ENCODE data around the gene ABCB11.

DNA sequence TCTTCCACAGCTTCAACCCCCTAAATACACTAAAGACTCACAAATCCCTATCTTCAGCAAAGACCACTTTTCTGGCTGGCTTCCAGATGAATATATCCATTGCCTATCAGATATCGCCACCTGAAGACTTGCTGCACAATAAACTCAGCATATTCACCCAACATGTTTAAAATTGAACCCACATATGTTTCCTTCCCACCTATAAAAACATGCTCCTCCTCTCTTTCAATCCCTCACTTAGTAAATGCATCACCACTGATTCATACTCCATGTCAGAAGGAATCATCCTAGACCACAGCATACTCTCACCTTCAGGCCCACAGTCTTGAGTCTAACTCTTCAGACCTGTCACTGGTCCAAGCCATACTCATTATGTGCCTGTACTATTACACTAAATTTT is 146.1 kb downstream of the ABCB11 start:
- TF ChIP-seq, protein P1, sequence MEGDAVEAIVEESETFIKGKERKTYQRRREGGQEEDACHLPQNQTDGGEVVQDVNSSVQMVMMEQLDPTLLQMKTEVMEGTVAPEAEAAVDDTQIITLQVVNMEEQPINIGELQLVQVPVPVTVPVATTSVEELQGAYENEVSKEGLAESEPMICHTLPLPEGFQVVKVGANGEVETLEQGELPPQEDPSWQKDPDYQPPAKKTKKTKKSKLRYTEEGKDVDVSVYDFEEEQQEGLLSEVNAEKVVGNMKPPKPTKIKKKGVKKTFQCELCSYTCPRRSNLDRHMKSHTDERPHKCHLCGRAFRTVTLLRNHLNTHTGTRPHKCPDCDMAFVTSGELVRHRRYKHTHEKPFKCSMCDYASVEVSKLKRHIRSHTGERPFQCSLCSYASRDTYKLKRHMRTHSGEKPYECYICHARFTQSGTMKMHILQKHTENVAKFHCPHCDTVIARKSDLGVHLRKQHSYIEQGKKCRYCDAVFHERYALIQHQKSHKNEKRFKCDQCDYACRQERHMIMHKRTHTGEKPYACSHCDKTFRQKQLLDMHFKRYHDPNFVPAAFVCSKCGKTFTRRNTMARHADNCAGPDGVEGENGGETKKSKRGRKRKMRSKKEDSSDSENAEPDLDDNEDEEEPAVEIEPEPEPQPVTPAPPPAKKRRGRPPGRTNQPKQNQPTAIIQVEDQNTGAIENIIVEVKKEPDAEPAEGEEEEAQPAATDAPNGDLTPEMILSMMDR (IDR thresholded peaks at IDR 0.05), result no peak
- TF ChIP-seq POLR2AphosphoS5 (IDR thresholded peaks at IDR 0.05; ENCODE audit: insufficient read depth in 1 of 2, low read depth in 1 of 2), result no peak

Data from vagina (tissue), 2 donors.